ENCODE data around the gene PIP4K2A. TPM values are rescaled to one million over a fixed set of nuclear protein-coding genes. Genes with fewer than 3 reads are reported as not detected.

Gene PIP4K2A
- total RNA-seq, 4 donors from 2014 or later: 29.3 to 52.4 (median 34.5) TPM

DNA sequence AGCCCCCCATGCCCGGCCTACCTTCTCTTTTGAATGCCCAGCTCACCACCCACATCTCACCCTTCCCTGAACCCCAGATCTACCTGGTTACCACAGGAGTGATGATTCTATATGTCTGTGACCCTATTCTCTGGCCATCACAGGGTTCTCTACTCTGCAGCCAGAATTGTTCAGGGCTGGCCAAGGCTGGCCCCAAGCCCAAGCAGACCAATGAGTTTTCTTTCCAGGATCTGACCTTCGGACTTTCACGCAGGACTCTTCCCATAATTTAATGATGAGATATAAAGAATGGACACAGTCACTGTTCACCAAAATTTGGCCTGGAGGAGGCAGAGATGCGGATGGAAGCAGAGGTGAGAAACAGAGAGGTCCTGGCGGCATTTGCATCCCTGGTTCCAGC lies 72.6 kb downstream of the PIP4K2A start:
- Histone ChIP-seq H3K4me3 (no peak overlapping the region), H3K9me3 (no peaks in the 10 kb centered on the region), H3K27me3 (no peaks in the 10 kb centered on the region), H3K27ac (no peak overlapping the region), H3K36me3 (peaks cover 0 to 7% (median 0%) of the 10 kb centered on the region in 3 donors), H3K4me1 (peaks cover 0 to 5% (median 2%) of the 10 kb centered on the region in 4 donors)
- DNase-seq (ENCODE audit: low spot score in 2 of 2): no peak
- 96% methylated on average over 5 of the region's 5 CpGs for WGBS, 2 donors
- TF ChIP-seq POLR2A (IDR thresholded peaks at IDR 0.05): no peak

DNA sequence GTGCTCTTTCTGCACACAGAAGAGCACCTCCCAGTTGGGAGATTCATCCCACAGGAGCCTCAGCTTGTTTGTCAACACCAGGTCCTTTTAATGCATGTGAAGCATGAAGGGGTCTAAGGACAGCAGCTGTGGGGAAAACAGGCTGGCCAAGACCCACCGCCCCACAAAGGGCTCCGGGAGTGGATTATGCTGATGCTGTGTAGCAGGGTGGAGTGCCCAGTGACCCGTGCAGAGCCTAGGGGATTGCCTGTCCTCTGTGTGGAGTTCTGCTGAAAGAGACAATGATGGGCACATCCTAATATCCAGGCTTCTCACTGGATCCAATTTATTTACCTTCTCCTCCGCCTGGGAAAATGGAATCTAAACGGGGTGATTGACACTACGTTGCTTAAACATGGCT lies 74.0 kb downstream of the PIP4K2A start:
- no peaks in the 10 kb centered on the region for H3K9me3 ChIP-seq
- no peak overlapping the region for H3K4me3 ChIP-seq
- WGBS, 2 donors: 87 to 95% methylated on average over 6 of the region's 6 CpGs
- no peak for DNase-seq (ENCODE audit: low spot score in 2 of 2)
- peaks cover 0 to 7% (median 0%) of the 10 kb centered on the region in 3 donors for H3K36me3 ChIP-seq
- H3K27me3 ChIP-seq: no peaks in the 10 kb centered on the region
- TF ChIP-seq, protein P1, sequence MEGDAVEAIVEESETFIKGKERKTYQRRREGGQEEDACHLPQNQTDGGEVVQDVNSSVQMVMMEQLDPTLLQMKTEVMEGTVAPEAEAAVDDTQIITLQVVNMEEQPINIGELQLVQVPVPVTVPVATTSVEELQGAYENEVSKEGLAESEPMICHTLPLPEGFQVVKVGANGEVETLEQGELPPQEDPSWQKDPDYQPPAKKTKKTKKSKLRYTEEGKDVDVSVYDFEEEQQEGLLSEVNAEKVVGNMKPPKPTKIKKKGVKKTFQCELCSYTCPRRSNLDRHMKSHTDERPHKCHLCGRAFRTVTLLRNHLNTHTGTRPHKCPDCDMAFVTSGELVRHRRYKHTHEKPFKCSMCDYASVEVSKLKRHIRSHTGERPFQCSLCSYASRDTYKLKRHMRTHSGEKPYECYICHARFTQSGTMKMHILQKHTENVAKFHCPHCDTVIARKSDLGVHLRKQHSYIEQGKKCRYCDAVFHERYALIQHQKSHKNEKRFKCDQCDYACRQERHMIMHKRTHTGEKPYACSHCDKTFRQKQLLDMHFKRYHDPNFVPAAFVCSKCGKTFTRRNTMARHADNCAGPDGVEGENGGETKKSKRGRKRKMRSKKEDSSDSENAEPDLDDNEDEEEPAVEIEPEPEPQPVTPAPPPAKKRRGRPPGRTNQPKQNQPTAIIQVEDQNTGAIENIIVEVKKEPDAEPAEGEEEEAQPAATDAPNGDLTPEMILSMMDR (IDR thresholded peaks at IDR 0.05): no peak
- no peak for TF ChIP-seq EP300 (IDR thresholded peaks at IDR 0.05)
- TF ChIP-seq POLR2A (IDR thresholded peaks at IDR 0.05): no peak
- peaks cover 0 to 5% (median 0%) of the 10 kb centered on the region in 4 donors for H3K4me1 ChIP-seq
- no peak overlapping the region for H3K27ac ChIP-seq

DNA sequence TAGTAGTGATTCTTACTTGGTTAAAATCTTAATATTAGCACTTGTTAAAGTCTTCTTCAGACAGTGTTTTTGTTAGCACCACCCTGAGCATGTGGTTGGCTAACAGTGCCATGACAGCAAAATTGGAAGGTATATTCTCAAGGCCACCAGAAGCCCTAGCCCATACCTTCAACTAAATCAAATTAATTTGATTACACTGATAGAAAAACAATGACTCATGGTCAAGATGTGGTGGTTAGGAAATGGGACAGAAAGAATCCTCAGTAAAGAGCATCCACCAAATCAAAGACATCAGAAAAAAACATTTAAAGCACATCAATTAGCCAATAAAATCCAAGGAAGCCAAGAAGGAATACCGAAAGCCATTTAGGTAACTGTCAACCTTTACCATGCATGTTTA lies 75.5 kb downstream of the PIP4K2A start:
- Histone ChIP-seq H3K27me3 (no peaks in the 10 kb centered on the region), H3K27ac (no peak overlapping the region), H3K36me3 (peaks cover 0 to 7% (median 0%) of the 10 kb centered on the region in 3 donors), H3K9me3 (no peaks in the 10 kb centered on the region), H3K4me3 (no peak overlapping the region), H3K4me1 (peaks cover 0 to 5% (median 0%) of the 10 kb centered on the region in 4 donors)
- DNase-seq (ENCODE audit: low spot score in 2 of 2): no peak
- TF ChIP-seq POLR2A (IDR thresholded peaks at IDR 0.05) (no peak), EP300 (IDR thresholded peaks at IDR 0.05) (no peak)
- TF ChIP-seq, protein P1 (IDR thresholded peaks at IDR 0.05): no peak
- 89 to 95% methylated on average over 1 of the region's 1 CpG for WGBS, 2 donors

DNA sequence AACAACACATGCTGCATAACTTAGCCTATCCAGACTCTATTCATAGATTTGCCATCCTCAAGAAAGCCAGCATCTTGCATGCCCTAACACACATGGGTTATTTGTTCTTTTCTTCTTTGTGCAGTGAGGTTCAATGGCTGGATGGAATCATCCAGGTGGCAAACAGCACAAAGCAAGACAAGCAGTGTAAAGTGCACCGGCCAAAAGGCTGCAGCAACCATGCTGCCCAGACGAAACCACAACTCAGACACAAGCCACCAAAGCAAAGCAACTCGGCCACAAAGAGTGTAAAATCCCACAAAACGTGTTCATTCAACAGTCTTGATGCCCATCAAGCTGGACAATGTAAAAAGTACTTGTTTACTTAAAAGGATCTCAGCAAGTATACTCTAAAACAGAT lies 76.9 kb downstream of the PIP4K2A start:
- Histone ChIP-seq H3K4me3 (no peak overlapping the region), H3K9me3 (no peaks in the 10 kb centered on the region), H3K36me3 (peaks cover 0 to 7% (median 0%) of the 10 kb centered on the region in 3 donors), H3K27ac (no peak overlapping the region), H3K4me1 (peaks cover 0 to 12% (median 0%) of the 10 kb centered on the region in 4 donors), H3K27me3 (no peaks in the 10 kb centered on the region)
- 96 to 97% methylated on average over 4 of the region's 4 CpGs for WGBS, 2 donors
- DNase-seq (ENCODE audit: low spot score in 2 of 2): no peak
- no peak for TF ChIP-seq POLR2A (IDR thresholded peaks at IDR 0.05)

DNA sequence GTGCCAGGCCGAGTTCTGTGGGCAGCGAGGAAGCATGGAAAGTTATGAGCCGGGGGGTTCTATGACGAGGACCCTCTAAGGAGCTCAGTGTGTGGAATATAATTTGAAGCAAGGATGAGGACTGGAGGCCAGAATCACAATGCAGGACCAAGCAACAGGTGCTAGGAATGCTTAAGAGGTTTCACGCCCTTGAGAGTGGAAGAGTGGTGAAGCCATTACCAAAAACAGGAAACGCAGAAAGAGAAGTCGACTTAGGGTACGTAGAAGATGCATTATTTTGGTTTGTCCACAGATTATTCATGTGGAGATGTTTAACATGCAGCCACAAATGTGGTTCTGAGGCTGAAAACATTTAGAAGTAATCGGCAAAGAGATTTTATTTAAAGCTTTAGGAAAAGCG lies 78.7 kb downstream of the PIP4K2A start:
- DNase-seq (ENCODE audit: low spot score in 2 of 2): no peak
- WGBS, 2 donors: 92 to 93% methylated on average over 10 of the region's 10 CpGs
- no peaks in the 10 kb centered on the region for H3K36me3 ChIP-seq
- no peaks in the 10 kb centered on the region for H3K9me3 ChIP-seq
- peaks cover 0 to 26% (median 9%) of the 10 kb centered on the region in 4 donors for H3K4me1 ChIP-seq
- no peak for TF ChIP-seq EP300 (IDR thresholded peaks at IDR 0.05)
- TF ChIP-seq, protein P1 (IDR thresholded peaks at IDR 0.05): no peak
- TF ChIP-seq POLR2A (IDR thresholded peaks at IDR 0.05): no peak
- no peaks in the 10 kb centered on the region for H3K27me3 ChIP-seq
- H3K4me3 ChIP-seq: no peak overlapping the region
- peak overlapping the region in 1 of 4 donors; percentile 6 for H3K27ac ChIP-seq

DNA sequence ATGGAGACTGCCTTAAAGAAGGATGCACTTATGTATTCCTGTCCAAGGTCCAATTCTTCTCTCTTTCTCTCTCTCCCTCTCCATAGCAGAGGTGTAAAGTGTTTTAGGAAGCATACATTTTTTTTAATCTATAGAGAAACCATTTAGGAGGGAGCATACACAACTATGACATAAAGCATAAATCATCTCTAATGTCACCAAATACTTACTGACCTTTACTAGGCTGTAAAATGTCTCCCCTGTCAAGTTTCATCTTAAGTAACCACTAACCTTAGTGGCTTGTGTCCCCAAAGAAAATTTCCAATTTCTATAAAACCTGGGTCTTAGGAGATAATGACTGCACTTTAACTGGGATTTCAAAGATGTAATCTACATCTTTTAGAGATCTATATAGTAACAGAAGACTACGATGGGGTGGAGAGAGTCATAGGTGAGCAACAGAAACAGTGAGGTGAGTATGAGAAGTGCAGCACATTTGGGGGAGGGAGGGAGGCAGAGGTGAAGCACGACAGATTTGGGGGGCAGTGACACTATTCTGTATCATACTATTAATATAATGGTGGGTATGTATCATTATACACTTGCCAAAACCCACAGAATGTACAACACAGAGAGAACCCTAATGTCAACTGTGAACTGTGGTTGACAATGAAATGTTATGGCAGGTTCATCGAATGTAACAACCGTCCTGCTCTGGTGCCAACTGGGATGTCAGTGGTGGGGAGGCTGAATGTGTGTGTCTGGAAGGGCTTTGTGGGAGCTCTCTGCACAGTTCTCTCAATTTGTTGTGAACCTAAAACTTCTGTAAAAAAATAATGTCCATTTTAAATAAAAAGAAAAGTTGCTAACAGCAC lies 79.5 kb downstream of the PIP4K2A start:
- 89 to 94% methylated on average over 4 of the region's 4 CpGs for whole genome bisulfite sequencing, 2 donors
- Histone ChIP-seq H3K27ac (peak overlapping the region in 1 of 4 donors; percentile 6), H3K4me3 (no peak overlapping the region), H3K4me1 (peaks cover 0 to 33% (median 17%) of the 10 kb centered on the region in 4 donors), H3K27me3 (no peaks in the 10 kb centered on the region), H3K36me3 (no peaks in the 10 kb centered on the region), H3K9me3 (no peaks in the 10 kb centered on the region)
- no peak for TF ChIP-seq EP300 (IDR thresholded peaks at IDR 0.05)
- TF ChIP-seq, protein P1 (IDR thresholded peaks at IDR 0.05): no peak
- TF ChIP-seq POLR2A (IDR thresholded peaks at IDR 0.05): no peak
- no peak for DNase-seq (ENCODE audit: low spot score in 2 of 2)
